Tibial nerve (tissue), 4 donors: Measurements from ENCODE around the gene NEGR1. TPM values are rescaled to one million over a fixed set of nuclear protein-coding genes. Genes with fewer than 3 reads are reported as not detected.

Source experiments
- DNase-seq, 2 donors: peaks; one replicate each; pipeline ENCODE4 v3.0.0-alpha.2; 2019; ENCODE audit warnings: low spot score in 2 of 2
- H3K27ac ChIP-seq, 4 donors: fragments of 200-600 bp; sonication (generic) in 3 of 4; one replicate each; pipeline ENCODE4 v1.5.1; 2017 to 2019; ENCODE audit warnings: mild to moderate bottlenecking in 1 of 4
- H3K27me3 ChIP-seq, 2 donors: fragments of 200-600 bp; sonication (generic) in 1 of 2; one replicate each; pipeline versions ENCODE4 v1.5.1 to v1.6.0; 2017 to 2019
- H3K36me3 ChIP-seq, 3 donors: fragments of 200-600 bp; sonication (generic); one replicate each; pipeline ENCODE4 v1.5.1; 2018 to 2019
- H3K4me1 ChIP-seq, 4 donors: fragments of 200-600 bp; sonication (generic) in 3 of 4; one replicate each; pipeline ENCODE4 v1.5.1; 2017 to 2019
- H3K4me3 ChIP-seq, 4 donors: fragments of 200-600 bp; sonication (generic) in 3 of 4; one replicate each; pipeline ENCODE4 v1.5.1; 2017 to 2019; ENCODE audit warnings: mild to moderate bottlenecking in 1 of 4, moderate library complexity in 1 of 4
- H3K9me3 ChIP-seq, 4 donors: fragments of 200-600 bp; sonication (generic) in 3 of 4; one replicate each; pipeline ENCODE4 v1.5.1; 2017 to 2019
- EP300 ChIP-seq, 2 donors: sonication (generic); formaldehyde crosslinking; IDR thresholded peaks; one replicate each; pipeline ENCODE4 v1.6.1; 2017; ENCODE audit warnings: antibody characterized with exemption in 2 of 2, mild to moderate bottlenecking in 1 of 2
- POLR2A ChIP-seq, 2 donors: fragments of 450-650 bp; IDR thresholded peaks; one replicate each; pipeline ENCODE4 v1.6.1; 2017; ENCODE audit warnings: antibody characterized with exemption in 2 of 2, mild to moderate bottlenecking in 2 of 2, moderate library complexity in 2 of 2
- WGBS, 2 donors: methylation state at CpG; one replicate each; pipeline ENCODE4 v1.1.5; 2018; 5-methylcytosine and 5-hydroxymethylcytosine counted together
- total RNA-seq, 4 donors: library from RNA; depleted of rRNA; stranded (reverse); fragments of >200 nt; gene quantifications; one replicate each; pipeline ENCODE4 v1.1.0, GENCODE V29; 2016
- TF ChIP-seq, protein P1 (sequence below), 5 experiments: fragments of 200-600 bp in 3 of 5; fragments of 450-650 bp in 2 of 5; sonication (generic) in 3 of 5; IDR thresholded peaks; one replicate each; pipeline ENCODE4 v1.5.1; 2016 to 2019; ENCODE audit warnings: antibody characterized with exemption in 5 of 5, mild to moderate bottlenecking in 3 of 5, moderate library complexity in 2 of 5

Gene NEGR1
- total RNA-seq, 4 donors from 2014 or later: 46.0 to 58.2 (median 52.4) TPM

DNA sequence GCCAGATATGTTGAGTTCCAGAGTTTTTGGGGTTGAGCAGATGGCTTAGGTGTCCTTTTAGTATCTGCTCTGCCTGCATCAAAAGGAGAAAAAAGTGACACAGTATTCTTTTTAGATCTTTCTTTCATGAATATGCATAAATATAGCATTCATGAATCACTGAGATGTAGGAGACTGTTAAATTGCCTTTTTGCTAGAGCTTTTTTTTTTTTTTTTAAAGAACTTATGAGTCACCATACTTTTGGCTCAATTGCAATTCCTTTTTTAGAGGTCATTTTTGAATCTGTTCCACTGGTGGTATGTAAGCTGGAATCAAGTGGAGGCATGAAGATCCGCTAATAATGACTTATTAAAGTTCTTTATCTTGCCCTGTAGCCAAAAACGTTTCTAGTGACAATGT is 720.6 kb downstream of the NEGR1 start:
- no peaks in the 10 kb centered on the region for H3K9me3 ChIP-seq
- TF ChIP-seq POLR2A (IDR thresholded peaks at IDR 0.05) (no peak), EP300 (IDR thresholded peaks at IDR 0.05) (no peak)
- TF ChIP-seq, protein P1, sequence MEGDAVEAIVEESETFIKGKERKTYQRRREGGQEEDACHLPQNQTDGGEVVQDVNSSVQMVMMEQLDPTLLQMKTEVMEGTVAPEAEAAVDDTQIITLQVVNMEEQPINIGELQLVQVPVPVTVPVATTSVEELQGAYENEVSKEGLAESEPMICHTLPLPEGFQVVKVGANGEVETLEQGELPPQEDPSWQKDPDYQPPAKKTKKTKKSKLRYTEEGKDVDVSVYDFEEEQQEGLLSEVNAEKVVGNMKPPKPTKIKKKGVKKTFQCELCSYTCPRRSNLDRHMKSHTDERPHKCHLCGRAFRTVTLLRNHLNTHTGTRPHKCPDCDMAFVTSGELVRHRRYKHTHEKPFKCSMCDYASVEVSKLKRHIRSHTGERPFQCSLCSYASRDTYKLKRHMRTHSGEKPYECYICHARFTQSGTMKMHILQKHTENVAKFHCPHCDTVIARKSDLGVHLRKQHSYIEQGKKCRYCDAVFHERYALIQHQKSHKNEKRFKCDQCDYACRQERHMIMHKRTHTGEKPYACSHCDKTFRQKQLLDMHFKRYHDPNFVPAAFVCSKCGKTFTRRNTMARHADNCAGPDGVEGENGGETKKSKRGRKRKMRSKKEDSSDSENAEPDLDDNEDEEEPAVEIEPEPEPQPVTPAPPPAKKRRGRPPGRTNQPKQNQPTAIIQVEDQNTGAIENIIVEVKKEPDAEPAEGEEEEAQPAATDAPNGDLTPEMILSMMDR (IDR thresholded peaks at IDR 0.05): no peak
- peaks cover 0 to 9% (median 0%) of the 10 kb centered on the region in 4 donors for H3K4me1 ChIP-seq
- no peaks in the 10 kb centered on the region for H3K27me3 ChIP-seq
- H3K27ac ChIP-seq: no peak overlapping the region
- no peaks in the 10 kb centered on the region for H3K36me3 ChIP-seq
- H3K4me3 ChIP-seq: no peak overlapping the region
- WGBS, 2 donors: 32 to 48% methylated on average over 2 of the region's 2 CpGs
- DNase-seq: no peak

DNA sequence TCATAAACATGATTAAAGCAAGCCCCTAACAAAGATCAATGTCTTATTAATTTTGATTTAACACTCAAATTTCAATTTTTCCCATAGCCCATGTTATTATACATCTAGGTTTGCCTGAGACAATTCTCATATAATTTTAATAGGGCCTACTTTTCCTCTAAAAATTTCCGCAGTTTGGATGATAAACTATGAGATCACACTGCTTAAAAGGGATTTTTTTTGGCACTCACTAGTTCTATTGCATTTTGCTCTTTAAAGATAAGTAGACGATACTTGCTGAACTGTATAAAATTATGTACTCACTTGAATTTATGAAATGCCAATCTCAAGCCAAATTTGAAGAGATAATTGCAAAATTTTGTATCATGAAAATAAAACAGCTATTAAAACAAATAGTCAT is 721.1 kb downstream of the NEGR1 start:
- TF ChIP-seq POLR2A (IDR thresholded peaks at IDR 0.05): no peak
- TF ChIP-seq EP300 (IDR thresholded peaks at IDR 0.05): no peak
- TF ChIP-seq, protein P1 (IDR thresholded peaks at IDR 0.05): no peak
- H3K36me3 ChIP-seq: no peaks in the 10 kb centered on the region
- no peaks in the 10 kb centered on the region for H3K27me3 ChIP-seq
- no peak overlapping the region for H3K27ac ChIP-seq
- no peaks in the 10 kb centered on the region for H3K9me3 ChIP-seq
- peaks cover 0 to 9% (median 0%) of the 10 kb centered on the region in 4 donors for H3K4me1 ChIP-seq
- H3K4me3 ChIP-seq: no peak overlapping the region
- DNase-seq: no peak
- 63 to 64% methylated on average over 2 of the region's 2 CpGs for WGBS, 2 donors

DNA sequence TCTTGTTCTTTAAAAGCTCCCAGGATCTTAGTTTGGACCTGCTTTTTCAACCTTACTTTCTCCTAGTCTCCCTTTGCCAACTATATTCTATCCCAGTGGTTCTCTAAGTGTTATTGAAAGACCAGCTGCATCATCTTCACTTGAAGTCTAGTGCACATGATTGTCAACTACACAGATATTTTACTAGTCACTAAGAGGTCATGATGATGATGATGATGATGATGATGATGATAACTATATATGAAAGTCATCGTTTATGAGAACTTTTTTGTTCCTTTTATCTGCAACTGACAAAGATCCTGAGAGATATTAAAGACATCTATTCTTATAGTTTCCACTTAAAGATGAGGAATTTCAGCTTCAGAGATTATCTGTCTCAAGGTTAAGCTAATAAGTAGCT is 722.5 kb downstream of the NEGR1 start:
- Histone ChIP-seq H3K4me3 (no peak overlapping the region), H3K36me3 (no peaks in the 10 kb centered on the region), H3K4me1 (peaks cover 0 to 9% (median 0%) of the 10 kb centered on the region in 4 donors), H3K27me3 (no peaks in the 10 kb centered on the region), H3K27ac (no peak overlapping the region), H3K9me3 (no peaks in the 10 kb centered on the region)
- DNase-seq: no peak
- TF ChIP-seq, protein P1 (IDR thresholded peaks at IDR 0.05): no peak
- TF ChIP-seq EP300 (IDR thresholded peaks at IDR 0.05) (no peak), POLR2A (IDR thresholded peaks at IDR 0.05) (no peak)
- WGBS, 2 donors: 86 to 89% methylated on average over 1 of the region's 1 CpG

DNA sequence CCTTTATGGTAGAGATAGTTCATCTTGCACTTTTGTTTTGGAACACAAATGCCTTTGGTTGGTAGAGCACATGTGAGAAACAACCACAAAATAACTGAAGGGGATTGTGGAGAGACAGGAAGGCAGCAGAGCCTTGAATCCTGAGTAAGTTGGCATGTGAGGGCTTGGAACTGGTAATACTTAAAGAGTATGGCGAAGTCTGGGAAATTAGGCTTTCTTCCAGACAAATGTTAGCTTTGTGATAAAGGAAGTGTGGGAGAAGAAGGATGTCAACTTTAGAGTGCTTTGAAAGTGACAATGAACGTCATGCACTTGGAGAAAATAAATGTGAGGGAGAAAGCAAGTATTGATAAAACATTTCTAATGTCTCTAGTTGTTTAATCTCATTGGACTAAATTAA is 725.2 kb downstream of the NEGR1 start:
- Histone ChIP-seq H3K4me3 (no peak overlapping the region), H3K27ac (no peak overlapping the region), H3K36me3 (no peaks in the 10 kb centered on the region), H3K4me1 (peaks cover 0 to 9% (median 0%) of the 10 kb centered on the region in 4 donors), H3K27me3 (no peaks in the 10 kb centered on the region), H3K9me3 (no peaks in the 10 kb centered on the region)
- WGBS, 2 donors: 71 to 74% methylated on average over 2 of the region's 2 CpGs
- DNase-seq: no peak
- no peak for TF ChIP-seq EP300 (IDR thresholded peaks at IDR 0.05)
- TF ChIP-seq POLR2A (IDR thresholded peaks at IDR 0.05): no peak
- TF ChIP-seq, protein P1 (IDR thresholded peaks at IDR 0.05): no peak

DNA sequence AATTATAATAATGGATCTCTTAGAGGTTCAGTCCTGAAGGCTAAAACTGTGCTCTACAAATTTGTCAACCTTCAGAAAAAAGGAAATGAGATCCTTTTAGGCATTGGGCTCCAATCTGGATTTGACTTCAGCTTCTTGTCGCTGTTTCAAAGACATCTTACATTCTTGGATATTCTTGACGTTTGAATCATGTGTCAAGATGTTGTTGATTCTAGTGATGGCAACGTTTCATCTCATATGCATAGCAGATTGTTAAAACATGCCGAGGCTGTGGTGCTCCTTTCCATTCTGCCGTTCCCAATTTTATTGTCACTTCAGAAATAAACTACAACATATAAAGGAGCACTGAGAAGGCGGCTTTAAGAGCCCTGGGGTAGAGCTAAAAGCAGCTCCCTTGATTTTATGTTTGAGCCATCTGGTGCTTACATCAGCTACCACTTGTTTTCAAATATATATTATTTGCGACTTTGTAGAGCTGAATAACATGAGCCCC is 733.9 kb downstream of the NEGR1 start:
- DNase-seq: no peak
- Histone ChIP-seq H3K27ac (no peak overlapping the region), H3K36me3 (no peaks in the 10 kb centered on the region), H3K4me1 (no peaks in the 10 kb centered on the region), H3K27me3 (no peaks in the 10 kb centered on the region), H3K4me3 (no peak overlapping the region), H3K9me3 (no peaks in the 10 kb centered on the region)
- TF ChIP-seq EP300 (IDR thresholded peaks at IDR 0.05) (no peak), POLR2A (IDR thresholded peaks at IDR 0.05) (no peak)
- TF ChIP-seq, protein P1 (IDR thresholded peaks at IDR 0.05): no peak
- 81 to 83% methylated on average over 7 of the region's 7 CpGs for whole genome bisulfite sequencing, 2 donors
